IMR-90 (cell line): ENCODE measurements around the gene HOXD12. TPM values are rescaled to one million over a fixed set of nuclear protein-coding genes. Genes with fewer than 3 reads are reported as not detected.

Source experiments
- ATAC-seq: fragments of 200-7000 bp; cut with Tn5 transposase; 2 replicates; pipeline ENCODE4 v1.9.1; 2020; ENCODE audit warnings: low read depth, mild to moderate bottlenecking, moderate library complexity
- BruUV-seq: library from RNA; stranded (reverse); fragments of 400-500 nt; replicated peaks from 2 replicates; lab custom pipeline; 2021; lab: Mats Ljungman, UMichigan
- CTCF ChIA-PET: fragments of 300-600 bp; formaldehyde crosslinking; extraction: SDS; loops from one replicate; lab custom pipeline; 2021; ENCODE audit warnings: antibody characterized with exemption; lab: Yijun Ruan, JAX
- POLR2A ChIA-PET: fragments of 300-600 bp; sonication (Branson Sonifier 250); formaldehyde crosslinking; loops from one replicate; lab custom pipeline; 2022; ENCODE audit warnings: antibody characterized with exemption; ENCODE audit not compliant: unreplicated experiment; lab: Charles Lee
- DNase-seq: peaks from one replicate; pipeline ENCODE4 v3.0.0; 2013
- H2AFZ ChIP-seq: replicated peaks from 2 replicates; pipeline ENCODE3; 2013; ENCODE audit warnings: low read length, mild to moderate bottlenecking; ENCODE audit not compliant: poor library complexity
- H2AK5ac ChIP-seq: 2 replicates; pipeline ENCODE4 v1.6.1; 2013; ENCODE audit warnings: low read depth, low read length, inconsistent platforms
- H2AK9ac ChIP-seq: replicated peaks from 2 replicates; pipeline ENCODE3; 2013; ENCODE audit warnings: mild to moderate bottlenecking, low read depth, low read length, moderate library complexity; ENCODE audit not compliant: poor library complexity
- H2BK120ac ChIP-seq: 2 replicates; pipeline ENCODE4 v1.6.1; 2013; ENCODE audit warnings: low read depth, low read length, inconsistent platforms
- H2BK15ac ChIP-seq: 3 replicates; pipeline ENCODE4 v1.6.1; 2013; ENCODE audit warnings: low read depth, low read length, inconsistent platforms
- H2BK20ac ChIP-seq: 2 replicates; pipeline ENCODE4 v1.6.1; 2013; ENCODE audit warnings: low read depth, mild to moderate bottlenecking, inconsistent platforms, low read length, moderate library complexity
- H2BK5ac ChIP-seq: 2 replicates; pipeline ENCODE4 v1.6.1; 2013; ENCODE audit warnings: mild to moderate bottlenecking, low read depth, low read length, inconsistent platforms; ENCODE audit not compliant: poor library complexity, severe bottlenecking
- H3K14ac ChIP-seq: replicated peaks from 2 replicates; pipeline ENCODE4 v1.6.1; 2013; ENCODE audit warnings: low read depth, low read length, inconsistent platforms
- H3K18ac ChIP-seq: 2 replicates; pipeline ENCODE4 v1.6.1; 2013; ENCODE audit warnings: low read depth, low read length, control low read depth
- H3K23ac ChIP-seq: 2 replicates; pipeline ENCODE4 v1.6.1; 2013; ENCODE audit warnings: low read depth, low read length, inconsistent platforms
- H3K27ac ChIP-seq: 2 replicates; pipeline ENCODE4 v1.5.1; 2013; ENCODE audit warnings: mild to moderate bottlenecking, control low read depth, low read length; ENCODE audit not compliant: insufficient read depth
- H3K27me3 ChIP-seq: 2 replicates; pipeline ENCODE4 v1.6.1; 2013; ENCODE audit warnings: low read length; ENCODE audit not compliant: control insufficient read depth, insufficient read depth
- H3K36me3 ChIP-seq: 2 replicates; pipeline ENCODE4 v1.6.1; 2013; ENCODE audit warnings: low read length, mixed read lengths; ENCODE audit not compliant: control insufficient read depth, insufficient read depth
- H3K4ac ChIP-seq: 2 replicates; pipeline ENCODE4 v1.6.1; 2013; ENCODE audit warnings: low read depth, low read length, inconsistent platforms
- H3K4me1 ChIP-seq: 2 replicates; pipeline ENCODE4 v1.6.1; 2013; ENCODE audit warnings: low read length, mixed read lengths; ENCODE audit not compliant: control insufficient read depth, insufficient read depth
- H3K4me2 ChIP-seq: 2 replicates; pipeline ENCODE4 v1.6.1; 2013; ENCODE audit warnings: low read depth, mild to moderate bottlenecking, control low read depth, low read length, moderate library complexity
- H3K4me3 ChIP-seq: 2 replicates; pipeline ENCODE4 v1.5.1; 2013; ENCODE audit warnings: low read depth, mild to moderate bottlenecking, control low read depth, low read length, moderate library complexity; ENCODE audit not compliant: insufficient read depth
- H3K56ac ChIP-seq: 2 replicates; pipeline ENCODE4 v1.6.1; 2013; ENCODE audit warnings: low read length, inconsistent platforms; ENCODE audit not compliant: insufficient read depth; ENCODE audit errors: extremely low read depth
- H3K79me1 ChIP-seq, 2 experiments: 2 replicates each; pipeline ENCODE4 v1.6.1; 2013; ENCODE audit warnings: low read length in 2 of 2, inconsistent platforms in 1 of 2, low read depth in 1 of 2
- H3K9ac ChIP-seq: 2 replicates; pipeline ENCODE4 v1.6.1; 2013; ENCODE audit warnings: low read depth, low read length, control low read depth
- H3K9me1 ChIP-seq: 2 replicates; pipeline ENCODE4 v1.6.1; 2013; ENCODE audit warnings: low read length, inconsistent platforms; ENCODE audit not compliant: insufficient read depth
- H3K9me3 ChIP-seq: 2 replicates; pipeline ENCODE4 v1.6.1; 2013; ENCODE audit warnings: low read length; ENCODE audit not compliant: control insufficient read depth, insufficient read depth
- H4K20me1 ChIP-seq: 2 replicates; pipeline ENCODE4 v1.6.1; 2013; ENCODE audit warnings: low read length, inconsistent platforms; ENCODE audit not compliant: insufficient read depth
- H4K5ac ChIP-seq: 2 replicates; pipeline ENCODE4 v1.6.1; 2013; ENCODE audit warnings: mild to moderate bottlenecking, low read depth, low read length, control low read depth
- H4K8ac ChIP-seq, 2 experiments: 2 replicates each; pipeline ENCODE4 v1.6.1; 2013; ENCODE audit warnings: low read depth in 2 of 2, low read length in 2 of 2, control low read depth in 1 of 2, inconsistent platforms in 1 of 2
- H4K91ac ChIP-seq: 2 replicates; pipeline ENCODE4 v1.6.1; 2013; ENCODE audit warnings: low read depth, low read length, inconsistent platforms; ENCODE audit not compliant: insufficient read depth
- BHLHE40 ChIP-seq: fragments of 150-350 bp; IDR thresholded peaks from 2 replicates; pipeline ENCODE4 v1.6.1; 2016; ENCODE audit warnings: mild to moderate bottlenecking, low read depth, low read length
- CEBPB ChIP-seq: IDR thresholded peaks from 2 replicates; pipeline ENCODE4 v1.6.1; 2012; ENCODE audit warnings: low read depth, low read length, improper control_type of control experiment
- CHD1 ChIP-seq: IDR thresholded peaks from 2 replicates; pipeline ENCODE4 v1.6.1; 2012; ENCODE audit warnings: low read depth, low read length, improper control_type of control experiment
- CTCF ChIP-seq: conservative IDR thresholded peaks from 2 replicates; pipeline ENCODE4 v1.5.1; 2012; ENCODE audit warnings: mild to moderate bottlenecking, low read depth, low read length, improper control_type of control experiment
- ELK1 ChIP-seq: fragments of 150-350 bp; IDR thresholded peaks from 2 replicates; pipeline ENCODE4 v1.6.1; 2016; ENCODE audit warnings: low read depth, mild to moderate bottlenecking, low read length, moderate library complexity, borderline replicate concordance
- FOS ChIP-seq: fragments of 150-350 bp; IDR thresholded peaks from 2 replicates; pipeline ENCODE4 v1.6.1; 2016; ENCODE audit warnings: low read depth, low read length
- MAFK ChIP-seq: IDR thresholded peaks from 2 replicates; pipeline ENCODE4 v1.6.1; 2012; ENCODE audit warnings: low read depth, low read length, improper control_type of control experiment
- MAZ ChIP-seq: IDR thresholded peaks from 2 replicates; pipeline ENCODE4 v1.6.1; 2012; ENCODE audit warnings: low read depth, mild to moderate bottlenecking, low read length, improper control_type of control experiment, moderate library complexity, borderline replicate concordance
- MXI1 ChIP-seq: IDR thresholded peaks from 2 replicates; pipeline ENCODE4 v1.6.1; 2012; ENCODE audit warnings: low read depth, mild to moderate bottlenecking, low read length, moderate library complexity, borderline replicate concordance
- NFE2L2 ChIP-seq: fragments of 150-350 bp; IDR thresholded peaks from 2 replicates; pipeline ENCODE4 v1.6.1; 2016; ENCODE audit warnings: low read depth, mild to moderate bottlenecking, low read length
- POLR2A ChIP-seq: IDR thresholded peaks from 2 replicates; pipeline ENCODE4 v1.6.1; 2012; ENCODE audit warnings: mild to moderate bottlenecking, low read depth, low read length
- RAD21 ChIP-seq: IDR thresholded peaks from 2 replicates; pipeline ENCODE4 v1.6.1; 2012; ENCODE audit warnings: low read length, improper control_type of control experiment
- RCOR1 ChIP-seq: IDR thresholded peaks from 2 replicates; pipeline ENCODE4 v1.6.1; 2012; ENCODE audit warnings: mild to moderate bottlenecking, low read length, improper control_type of control experiment; ENCODE audit not compliant: insufficient replicate concordance
- RFX5 ChIP-seq: IDR thresholded peaks from 2 replicates; pipeline ENCODE4 v1.8.0; 2012; ENCODE audit warnings: low read depth, mild to moderate bottlenecking, low read length, moderate library complexity
- SMC3 ChIP-seq: fragments of 150-350 bp; IDR thresholded peaks from 2 replicates; pipeline ENCODE4 v1.6.1; 2016; ENCODE audit warnings: low read depth, mild to moderate bottlenecking, antibody characterized with exemption, low read length, moderate library complexity
- USF2 ChIP-seq: fragments of 150-350 bp; IDR thresholded peaks from 2 replicates; pipeline ENCODE4 v1.6.1; 2017; ENCODE audit warnings: mild to moderate bottlenecking, antibody characterized with exemption, low read length, low read depth
- WGBS, 2 experiments: methylation state at CpG; one replicate each; pipeline versions ENCODE4 v1.1.5 to v1.1.7; 2013; ENCODE audit warnings: missing lambda C conversion rate in 2 of 2; ENCODE audit not compliant: insufficient read length in 1 of 2; ENCODE audit errors: extremely low coverage in 2 of 2; 5-methylcytosine and 5-hydroxymethylcytosine counted together
- dilution Hi-C: fragments of 300-500 bp; cut with HindIII; formaldehyde crosslinking; loops from one replicate; pipeline ENCODE4 v1.14.3; 2018; ENCODE audit warnings: low sequenced_read_pairs; ENCODE audit not compliant: unreplicated experiment
- in situ Hi-C: fragments of 300-500 bp; cut with MboI; formaldehyde crosslinking; loops from 3 replicates; pipeline ENCODE4 v1.14.3; 2019; ENCODE audit warnings: low sequenced_read_pairs, inconsistent platforms, mixed read lengths
- intact Hi-C: fragments of 100-400 bp; cut with micrococcal nuclease; formaldehyde crosslinking; loops from 2 replicates; pipeline ENCODE4 v1.10.0; 2022
- polyA plus RNA-seq, 3 experiments: library from polyadenylated mRNA; depleted of rRNA; stranded (reverse); fragments of >200 nt; gene quantifications; 2 replicates each; pipeline ENCODE4 v1.2.3, GENCODE V29; 2012; ENCODE audit warnings: low replicate concordance in 1 of 3
- total RNA-seq: library from RNA; depleted of rRNA; stranded (reverse); fragments of >200 nt; gene quantifications from 2 replicates; pipeline ENCODE4 v1.2.3, GENCODE V29; 2012

Gene HOXD12
- total and polyA plus RNA-seq, 2 of the 4 experiments (the other 2 are of a cell fraction): not detected

GRCh38 chr2:176075481-176075880 lies 24.1 kb upstream of the HOXD12 start:
- Histone ChIP-seq H2AFZ (no peak overlapping the region), H2BK20ac (no peak overlapping the region), H2BK15ac (no peak overlapping the region), H3K27me3 (peaks cover 85% of the 10 kb centered on the region), H3K9me3 (peaks cover 12% of the 10 kb centered on the region; the same call in 1 of the 2 replicates), H2BK120ac (no peak overlapping the region), H3K36me3 (no peaks in the 10 kb centered on the region), H3K4me1 (peaks cover 1% of the 10 kb centered on the region), H4K91ac (no peak overlapping the region), H3K4me2 (no peak overlapping the region), H3K23ac (no peak overlapping the region), H3K18ac (no peak overlapping the region), H3K27ac (no peak overlapping the region), H3K9ac (no peak overlapping the region), H3K14ac (no peak overlapping the region), H3K56ac (no peak overlapping the region), H3K4me3 (no peak overlapping the region), H4K8ac (no peak overlapping the region), H4K20me1 (no peaks in the 10 kb centered on the region), H3K9me1 (no peaks in the 10 kb centered on the region), H3K79me1 (no peaks in the 10 kb centered on the region), H2AK5ac (no peak overlapping the region), H4K5ac (no peak overlapping the region), H3K4ac (no peak overlapping the region), H2BK5ac (no peak overlapping the region), H2AK9ac (no peak overlapping the region)
- POLR2A ChIA-PET: no interaction called here
- CTCF ChIA-PET: no interaction called here
- dilution Hi-C loops (no loop called here), in situ Hi-C loops (loop anchor here (25.0 kb wide), 2 partner anchors 1038 to 1338 kb away; no protein-coding TSS in a partner anchor), intact Hi-C loops (no loop called here)
- no TSS peak for BruUV-seq
- 17% methylated on average over 3 of the region's 15 CpGs; no CpG with 5 or more reads in 1 of the 2 experiments for WGBS, 2 experiments
- no peak for TF ChIP-seq CHD1
- no peak for TF ChIP-seq MAZ
- no peak for TF ChIP-seq CEBPB
- TF ChIP-seq MXI1: no peak
- TF ChIP-seq FOS: no peak
- TF ChIP-seq NFE2L2: no peak
- no peak for TF ChIP-seq POLR2A
- no peak for TF ChIP-seq RAD21
- no peak for TF ChIP-seq CTCF
- TF ChIP-seq SMC3: no peak
- TF ChIP-seq BHLHE40: no peak
- TF ChIP-seq MAFK: no peak
- no peak for TF ChIP-seq RCOR1
- no peak for TF ChIP-seq ELK1
- TF ChIP-seq USF2: no peak
- TF ChIP-seq RFX5: no peak
- DNase-seq (no peak), ATAC-seq (no peak)
